Ovary (tissue), 3 donors: Measurements from ENCODE around the gene FREY1.

ENCODE experiments used
- CTCF ChIP-seq, 3 donors: fragments of 450-650 bp in 2 of 3; fragments of 200-600 bp in 1 of 3; IDR thresholded peaks; one replicate each; pipeline versions ENCODE4 v1.5.1 to v1.8.0; 2016 to 2022; ENCODE audit warnings: antibody characterized with exemption in 3 of 3, mild to moderate bottlenecking in 1 of 3
- POLR2A ChIP-seq: fragments of 450-650 bp; IDR thresholded peaks from one replicate; pipeline ENCODE4 v1.6.1; 2017; ENCODE audit warnings: antibody characterized with exemption, mild to moderate bottlenecking, moderate library complexity
- donor health status: DM: no; HTN: no; CAD: no.

GRCh38 chr11:45881708-45882368, 25.2 kb downstream of the FREY1 start:
- no peak for TF ChIP-seq CTCF (IDR thresholded peaks at IDR 0.05)
- TF ChIP-seq POLR2A = no peak
